Measurements from ENCODE around the gene LTO1.

- TF ChIP-seq, protein P1, sequence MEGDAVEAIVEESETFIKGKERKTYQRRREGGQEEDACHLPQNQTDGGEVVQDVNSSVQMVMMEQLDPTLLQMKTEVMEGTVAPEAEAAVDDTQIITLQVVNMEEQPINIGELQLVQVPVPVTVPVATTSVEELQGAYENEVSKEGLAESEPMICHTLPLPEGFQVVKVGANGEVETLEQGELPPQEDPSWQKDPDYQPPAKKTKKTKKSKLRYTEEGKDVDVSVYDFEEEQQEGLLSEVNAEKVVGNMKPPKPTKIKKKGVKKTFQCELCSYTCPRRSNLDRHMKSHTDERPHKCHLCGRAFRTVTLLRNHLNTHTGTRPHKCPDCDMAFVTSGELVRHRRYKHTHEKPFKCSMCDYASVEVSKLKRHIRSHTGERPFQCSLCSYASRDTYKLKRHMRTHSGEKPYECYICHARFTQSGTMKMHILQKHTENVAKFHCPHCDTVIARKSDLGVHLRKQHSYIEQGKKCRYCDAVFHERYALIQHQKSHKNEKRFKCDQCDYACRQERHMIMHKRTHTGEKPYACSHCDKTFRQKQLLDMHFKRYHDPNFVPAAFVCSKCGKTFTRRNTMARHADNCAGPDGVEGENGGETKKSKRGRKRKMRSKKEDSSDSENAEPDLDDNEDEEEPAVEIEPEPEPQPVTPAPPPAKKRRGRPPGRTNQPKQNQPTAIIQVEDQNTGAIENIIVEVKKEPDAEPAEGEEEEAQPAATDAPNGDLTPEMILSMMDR (IDR thresholded peaks at IDR 0.05) = no peak
- TF ChIP-seq POLR2A (IDR thresholded peaks at IDR 0.05) = no peak
Measured at GRCh38 chr11:69677749-69678148, 2.6 kb upstream of the LTO1 start.

All from esophagus squamous epithelium (tissue), 4 donors.